HS-27A (cell line): ENCODE data around the gene XYLT1.

ENCODE experiments used
- DNase-seq: peaks from one replicate; pipeline ENCODE4 v3.0.0-alpha.2; 2012; ENCODE audit warnings: low read depth, missing footprints

Gene XYLT1

GRCh38 chr16:17083628-17084027 is 387.1 kb downstream of the XYLT1 start:
- no peak for DNase-seq

GRCh38 chr16:17082095-17082882 is 388.5 kb downstream of the XYLT1 start:
- no peak for DNase-seq

- DNase-seq, result no peak
Observed at GRCh38 chr16:17080105-17080504, 390.7 kb downstream of the XYLT1 start.

- no peak for DNase-seq
Observed at GRCh38 chr16:17078931-17079631, 391.7 kb downstream of the XYLT1 start.

GRCh38 chr16:17076818-17077498 is 393.8 kb downstream of the XYLT1 start:
- DNase-seq, result no peak

- no peak for DNase-seq
Observed at GRCh38 chr16:17076092-17076754, 394.5 kb downstream of the XYLT1 start.

- no peak for DNase-seq
Observed at GRCh38 chr16:17072104-17072503, 398.7 kb downstream of the XYLT1 start.

GRCh38 chr16:17070882-17071592 is 399.7 kb downstream of the XYLT1 start:
- DNase-seq, result no peak

GRCh38 chr16:17069681-17070080 is 401.1 kb downstream of the XYLT1 start:
- DNase-seq, result no peak

- DNase-seq, result no peak
Observed at GRCh38 chr16:17068524-17068923, 402.2 kb downstream of the XYLT1 start.

- DNase-seq, result no peak
Observed at GRCh38 chr16:17067882-17068281, 402.9 kb downstream of the XYLT1 start.

- no peak for DNase-seq
Observed at GRCh38 chr16:17063201-17064139, 407.3 kb downstream of the XYLT1 start.

GRCh38 chr16:17062676-17063075 is 408.1 kb downstream of the XYLT1 start:
- DNase-seq, result no peak

- DNase-seq, result no peak
Observed at GRCh38 chr16:17061326-17061725, 409.4 kb downstream of the XYLT1 start.

- no peak for DNase-seq
Observed at GRCh38 chr16:17058471-17058870, 412.3 kb downstream of the XYLT1 start.

GRCh38 chr16:17056666-17057065 is 414.1 kb downstream of the XYLT1 start:
- no peak for DNase-seq

GRCh38 chr16:17053536-17054160 is 417.1 kb downstream of the XYLT1 start:
- DNase-seq, result no peak
